ENCODE data around the gene ZSCAN10.

Gene ZSCAN10

DNA sequence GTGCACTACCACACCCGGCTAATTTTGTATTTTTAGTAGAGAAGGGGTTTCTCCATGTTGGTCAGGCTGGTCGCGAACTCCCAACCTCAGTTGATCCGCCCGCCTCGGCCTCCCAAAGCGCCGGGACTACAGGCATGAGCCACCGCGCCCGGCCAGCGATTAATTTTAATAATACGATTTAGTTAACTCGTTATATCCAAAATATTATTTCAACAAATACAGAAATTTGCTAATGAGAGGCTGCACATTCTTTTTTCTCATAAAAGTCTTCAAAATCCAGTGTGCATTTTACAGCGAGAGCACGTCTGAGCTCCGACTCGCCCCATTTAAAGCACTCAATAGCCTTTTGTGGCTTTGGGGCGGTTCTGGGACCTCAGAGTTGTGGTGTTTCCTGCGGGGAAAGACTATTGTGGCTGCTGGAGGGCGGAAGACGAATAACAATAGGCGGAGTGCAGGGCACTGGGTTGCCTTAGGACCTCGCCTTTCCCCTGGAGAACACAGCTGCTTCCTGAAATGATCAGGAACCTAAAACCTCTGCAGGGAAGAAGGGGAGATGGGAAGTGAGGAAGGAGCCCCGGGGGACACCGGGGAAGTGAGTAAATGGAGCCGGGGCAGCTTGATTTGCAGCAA is 2.9 kb upstream of the ZSCAN10 start:
- DNase-seq: no peak

GRCh38 chr16:3101018-3101840 is 2.1 kb upstream of the ZSCAN10 start:
- DNase-seq: peak; percentile 63

DNA sequence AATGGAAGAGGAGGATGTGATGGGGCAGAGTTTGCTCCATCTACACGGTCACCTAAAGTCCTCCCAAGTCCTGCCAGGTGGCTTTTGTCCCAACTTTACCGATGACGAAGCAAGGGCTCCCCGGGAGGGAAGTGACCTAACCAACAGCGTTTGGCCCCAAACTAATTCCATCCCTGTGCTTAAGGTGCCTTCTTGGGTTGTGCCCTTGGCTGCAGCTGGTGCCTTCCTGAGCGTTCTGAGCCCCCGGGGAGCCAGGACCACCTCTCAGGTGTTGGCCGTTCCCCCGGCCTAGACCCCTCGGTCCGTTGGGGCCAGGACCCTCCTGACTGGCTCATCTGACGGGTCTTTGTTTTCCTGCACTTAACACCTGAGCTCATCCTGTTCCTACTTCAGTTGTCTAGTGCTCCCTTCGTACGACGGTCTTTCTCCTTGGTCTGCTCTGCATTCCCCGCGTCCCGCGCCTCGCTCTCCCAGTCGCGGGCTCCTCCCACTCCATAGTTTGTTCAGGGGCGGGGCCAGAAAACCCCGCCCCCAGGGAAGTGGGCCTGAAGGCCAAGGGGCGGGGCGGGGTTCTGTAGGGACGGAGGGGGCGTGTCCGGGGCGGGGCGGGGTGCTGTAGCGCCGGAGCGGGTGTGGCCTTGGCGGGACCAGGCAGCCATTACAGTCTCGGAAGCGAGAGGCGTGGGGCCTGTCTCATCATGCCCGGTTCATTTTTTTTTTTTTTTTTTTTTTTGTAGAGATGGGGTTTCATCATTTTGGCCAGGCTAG is 822 bp upstream of the ZSCAN10 start:
- DNase-seq: peak; percentile 95

- DNase-seq: no peak
These were observed 269 bp upstream of the ZSCAN10 start for GRCh38 chr16:3099395-3099731.

DNA sequence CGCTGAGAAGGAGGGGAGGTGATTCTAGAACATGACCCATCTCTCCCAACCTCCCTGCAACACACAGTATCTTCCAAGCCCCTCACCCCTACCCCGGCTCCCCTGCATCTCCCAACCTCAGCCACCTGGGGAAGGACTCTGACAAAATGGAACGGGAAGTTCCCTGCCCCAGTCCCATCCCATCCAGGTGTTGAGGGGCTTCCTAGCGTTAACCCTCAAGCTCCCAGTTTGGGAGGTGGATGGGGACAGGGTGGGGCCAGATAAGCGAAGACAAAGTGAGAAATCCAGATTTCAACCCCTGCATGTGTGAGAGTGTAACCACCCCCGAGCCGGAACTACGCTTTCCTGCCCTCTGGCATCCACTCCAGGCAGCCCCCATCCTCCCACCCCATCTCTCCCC is 1.8 kb downstream of the ZSCAN10 start:
- DNase-seq: no peak

GRCh38 chr16:3096362-3096761 is 2.7 kb downstream of the ZSCAN10 start:
- DNase-seq: no peak

GRCh38 chr16:3095869-3096268 is 3.2 kb downstream of the ZSCAN10 start:
- DNase-seq: peak; percentile 75

DNA sequence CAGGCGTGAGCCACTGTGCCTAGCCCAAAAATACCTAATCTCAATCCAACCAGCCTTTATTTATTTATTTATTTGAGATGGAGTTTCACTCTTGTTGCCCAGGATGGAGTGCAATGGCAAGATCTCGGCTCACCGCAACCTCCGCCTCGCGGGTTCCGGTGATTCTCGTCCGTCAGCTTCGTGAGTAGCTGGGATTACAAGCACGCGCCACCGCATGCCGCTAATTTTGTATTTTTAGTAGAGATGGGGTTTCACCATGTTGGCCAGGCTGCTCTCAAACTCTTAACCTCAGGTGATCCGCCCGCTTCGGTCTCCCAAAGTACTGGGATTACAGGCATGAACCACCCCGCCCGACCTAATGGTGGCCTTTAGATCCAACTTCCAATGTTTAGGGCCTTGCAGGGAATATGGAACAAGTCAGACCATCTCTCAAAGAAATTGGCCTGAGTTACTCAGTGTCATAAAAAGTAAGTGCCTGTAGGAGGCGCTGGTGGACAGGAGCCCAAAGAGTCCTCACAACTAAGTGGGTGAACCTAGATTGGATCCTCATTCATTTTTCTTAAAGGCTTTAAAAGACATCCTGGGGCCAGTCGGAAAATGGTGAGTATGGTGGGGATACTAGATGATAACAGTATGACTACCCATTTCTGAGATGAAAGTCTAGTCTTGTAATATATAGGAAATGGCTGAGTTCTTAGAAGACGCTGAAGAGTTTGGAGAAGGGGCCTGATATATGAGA is 4.6 kb downstream of the ZSCAN10 start:
- DNase-seq: peak; percentile 77

DNA sequence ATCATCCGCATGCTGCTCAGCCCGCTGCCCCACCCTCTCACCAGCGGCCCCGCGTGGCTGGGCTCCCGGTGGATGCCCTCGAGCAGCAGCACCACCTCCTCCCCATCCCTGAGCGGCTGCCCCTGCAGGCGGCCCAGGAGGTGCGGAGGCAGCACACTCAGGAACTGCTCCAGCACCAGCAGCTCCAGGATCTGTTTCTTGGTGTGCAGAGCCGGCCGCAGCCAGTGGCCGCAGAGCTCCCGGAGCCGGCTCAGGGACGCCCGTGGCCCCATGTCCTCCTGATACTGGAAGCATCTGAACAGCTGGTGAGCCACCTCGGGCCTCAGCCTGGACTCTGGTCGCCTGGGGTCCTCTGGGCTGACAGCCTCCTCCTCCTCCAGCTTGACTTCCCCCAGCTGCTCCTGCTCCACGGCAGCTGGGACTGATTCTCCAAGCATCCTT is 6.6 kb downstream of the ZSCAN10 start:
- DNase-seq: no peak

GRCh38 chr16:3091551-3091950 is 7.5 kb downstream of the ZSCAN10 start:
- no peak for DNase-seq

DNA sequence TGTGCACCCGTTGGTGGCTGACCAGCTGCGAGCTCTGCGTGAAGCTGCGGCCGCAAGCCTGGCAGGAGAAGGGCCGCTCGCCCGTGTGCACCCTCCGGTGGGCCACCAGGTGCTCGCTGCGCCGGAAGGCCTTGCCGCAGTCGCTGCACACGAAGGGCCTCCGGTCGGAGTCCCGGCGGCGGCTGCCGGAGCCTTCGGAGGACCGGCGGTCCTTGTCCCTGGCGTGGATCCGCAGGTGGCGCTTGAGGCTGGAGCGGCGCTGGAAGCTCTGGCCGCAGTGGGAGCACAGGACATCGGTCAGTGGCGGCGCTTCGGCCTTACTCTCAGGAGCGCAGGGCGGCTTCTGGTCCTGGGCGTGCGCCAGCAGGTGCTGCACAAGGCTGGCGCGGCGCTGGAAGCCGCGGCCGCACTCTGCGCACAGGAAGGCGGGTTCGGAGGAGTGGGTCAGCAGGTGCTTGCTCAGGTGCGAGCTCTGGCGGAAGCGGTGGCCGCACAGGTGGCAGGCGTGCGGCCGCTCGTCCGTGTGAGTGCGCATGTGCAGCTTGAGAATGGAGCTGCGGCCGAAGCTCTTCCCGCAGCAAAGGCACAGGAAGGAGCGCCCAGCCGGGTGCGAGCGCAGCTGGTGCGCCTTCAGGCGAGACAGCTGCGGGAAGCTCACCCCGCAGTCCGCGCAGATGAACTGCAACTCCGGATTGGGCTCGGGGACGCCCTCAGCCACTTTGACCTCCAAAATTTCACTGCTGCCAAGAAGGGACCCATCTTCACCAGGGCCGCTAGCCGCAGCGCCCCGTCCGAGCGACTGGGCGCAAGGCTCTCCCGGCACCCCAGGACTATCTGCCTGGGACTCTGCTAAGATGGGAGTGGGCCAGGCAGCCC is 9.1 kb downstream of the ZSCAN10 start:
- DNase-seq: no peak

GRCh38 chr16:3088925-3089716 is 10.0 kb downstream of the ZSCAN10 start:
- no peak for DNase-seq

DNA sequence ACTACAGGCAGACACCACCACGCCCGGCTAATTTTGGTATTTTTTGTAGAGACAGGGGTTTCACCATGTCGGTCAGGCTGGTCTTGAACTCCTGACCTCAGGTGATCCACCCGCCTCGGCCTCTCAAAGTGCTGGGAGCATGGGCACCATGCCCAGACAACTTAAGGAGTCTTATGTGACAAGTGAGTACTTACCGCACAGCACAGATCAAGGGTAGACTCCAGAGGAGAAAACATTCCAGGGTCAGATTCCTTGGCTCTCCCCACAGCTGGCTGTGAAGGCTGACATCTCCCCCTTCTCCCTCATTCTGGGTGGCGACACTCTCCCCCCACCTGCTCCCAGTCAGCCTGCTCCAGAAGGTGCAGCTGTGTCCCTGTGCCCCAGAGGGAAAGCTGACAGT is 10.6 kb downstream of the ZSCAN10 start:
- no peak for DNase-seq

GRCh38 chr16:3087243-3088235 is 11.6 kb downstream of the ZSCAN10 start:
- DNase-seq: peak; percentile 22

- no peak for DNase-seq
These were observed 12.4 kb downstream of the ZSCAN10 start for GRCh38 chr16:3086596-3087242.

- DNase-seq: no peak
These were observed 13.1 kb downstream of the ZSCAN10 start for GRCh38 chr16:3085868-3086595.

DNA sequence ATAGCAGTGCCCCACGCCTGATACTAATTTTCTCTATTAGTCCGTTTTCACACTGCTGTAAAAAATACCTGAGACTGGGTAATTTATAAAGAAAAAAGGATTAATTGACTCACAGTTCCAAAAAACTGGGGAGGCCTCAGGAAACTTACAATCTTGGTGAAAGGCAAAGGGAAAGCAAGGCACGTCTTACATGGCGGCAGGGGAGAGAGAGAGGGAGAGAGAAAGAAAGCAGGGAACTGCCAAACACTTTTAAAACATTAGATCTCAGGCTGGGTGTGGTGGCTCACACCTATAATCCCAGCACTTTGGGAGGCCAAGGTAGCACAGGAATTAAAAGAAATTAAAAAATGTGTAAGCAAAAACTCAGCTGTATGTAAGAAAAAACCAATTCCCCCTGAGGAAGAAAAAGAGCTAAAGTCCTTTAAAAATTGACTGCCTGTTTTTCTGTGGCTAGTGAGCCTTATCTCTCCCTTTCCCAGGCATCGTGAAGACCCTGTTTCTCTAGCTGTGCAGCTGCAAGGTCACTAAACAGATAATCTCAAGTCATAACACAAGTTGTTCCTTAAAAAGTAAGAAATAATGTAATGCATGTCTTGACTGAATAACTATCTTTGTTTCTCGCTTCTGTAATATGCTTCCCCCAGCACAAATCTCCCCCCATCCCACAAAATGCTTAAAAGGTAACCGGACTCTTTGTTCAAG is 14.0 kb downstream of the ZSCAN10 start:
- DNase-seq: peak; percentile 26

DNA sequence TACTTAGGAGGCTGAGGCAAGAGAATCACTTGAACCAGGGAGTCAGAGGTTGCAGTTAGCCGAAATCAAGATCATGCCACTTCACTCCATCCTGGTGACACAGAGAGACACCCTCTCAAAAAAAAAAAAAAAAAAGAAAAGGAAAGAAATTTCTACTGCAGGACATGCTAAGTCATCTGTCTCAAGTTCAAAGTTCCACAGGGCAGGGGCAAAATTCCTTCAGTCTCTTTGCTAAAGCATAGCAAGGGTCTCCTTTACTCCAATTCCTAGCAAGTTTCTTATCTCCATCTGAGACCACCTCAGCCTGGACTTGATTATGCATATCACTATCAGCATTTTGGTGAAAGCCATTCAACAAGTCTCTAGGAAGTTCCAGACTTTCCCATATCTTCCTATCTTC is 14.6 kb downstream of the ZSCAN10 start:
- DNase-seq: no peak

All from OCI-M1 (cell line).